Glutamatergic neuron (in vitro differentiated cells): Measurements from ENCODE around the gene ABTB2. TPM values are rescaled to one million over a fixed set of nuclear protein-coding genes. Genes with fewer than 3 reads are reported as not detected.

Experiments
- DNase-seq: peaks from one replicate; pipeline ENCODE4 v3.0.0; 2022
- H3K27ac Mint-ChIP-seq: one replicate; pipeline ENCODE4 v1.8.0; 2020; ENCODE audit warnings: mild to moderate bottlenecking, mixed read lengths, inconsistent platforms; ENCODE audit not compliant: unreplicated experiment
- H3K27me3 Mint-ChIP-seq: one replicate; pipeline ENCODE4 v1.8.0; 2020; ENCODE audit warnings: mild to moderate bottlenecking, moderate library complexity, mixed read lengths, inconsistent platforms; ENCODE audit not compliant: unreplicated experiment
- H3K36me3 Mint-ChIP-seq: one replicate; pipeline ENCODE4 v1.8.0; 2020; ENCODE audit warnings: mild to moderate bottlenecking, mixed read lengths, inconsistent platforms; ENCODE audit not compliant: unreplicated experiment
- H3K4me1 Mint-ChIP-seq: one replicate; pipeline ENCODE4 v1.8.0; 2020; ENCODE audit warnings: mild to moderate bottlenecking, low read depth, mixed read lengths, inconsistent platforms; ENCODE audit not compliant: unreplicated experiment
- H3K4me3 Mint-ChIP-seq: one replicate; pipeline ENCODE4 v1.8.0; 2020; ENCODE audit warnings: mild to moderate bottlenecking, mixed read lengths, inconsistent platforms; ENCODE audit not compliant: unreplicated experiment
- H3K9me3 Mint-ChIP-seq: one replicate; pipeline ENCODE4 v1.8.0; 2020; ENCODE audit warnings: mild to moderate bottlenecking, moderate library complexity, mixed read lengths, inconsistent platforms; ENCODE audit not compliant: unreplicated experiment
- total RNA-seq: library from RNA; stranded (reverse); fragmentation: NEBNext Ultra II Directional; extraction: Animal tissue kit (Norgen Biotek cat#: 25700); gene quantifications from one replicate; pipeline ENCODE4 v1.2.1, GENCODE V29; 2021; ENCODE audit not compliant: unreplicated experiment
- TF ChIP-seq, protein P1 (sequence below): fragments of 200-600 bp; sonication (generic); IDR thresholded peaks from one replicate; pipeline ENCODE4 v1.5.0; 2021; ENCODE audit not compliant: partially characterized antibody, unreplicated experiment

Gene ABTB2
- total RNA-seq, 1 donor from 2014 or later: 9.3 TPM

DNA sequence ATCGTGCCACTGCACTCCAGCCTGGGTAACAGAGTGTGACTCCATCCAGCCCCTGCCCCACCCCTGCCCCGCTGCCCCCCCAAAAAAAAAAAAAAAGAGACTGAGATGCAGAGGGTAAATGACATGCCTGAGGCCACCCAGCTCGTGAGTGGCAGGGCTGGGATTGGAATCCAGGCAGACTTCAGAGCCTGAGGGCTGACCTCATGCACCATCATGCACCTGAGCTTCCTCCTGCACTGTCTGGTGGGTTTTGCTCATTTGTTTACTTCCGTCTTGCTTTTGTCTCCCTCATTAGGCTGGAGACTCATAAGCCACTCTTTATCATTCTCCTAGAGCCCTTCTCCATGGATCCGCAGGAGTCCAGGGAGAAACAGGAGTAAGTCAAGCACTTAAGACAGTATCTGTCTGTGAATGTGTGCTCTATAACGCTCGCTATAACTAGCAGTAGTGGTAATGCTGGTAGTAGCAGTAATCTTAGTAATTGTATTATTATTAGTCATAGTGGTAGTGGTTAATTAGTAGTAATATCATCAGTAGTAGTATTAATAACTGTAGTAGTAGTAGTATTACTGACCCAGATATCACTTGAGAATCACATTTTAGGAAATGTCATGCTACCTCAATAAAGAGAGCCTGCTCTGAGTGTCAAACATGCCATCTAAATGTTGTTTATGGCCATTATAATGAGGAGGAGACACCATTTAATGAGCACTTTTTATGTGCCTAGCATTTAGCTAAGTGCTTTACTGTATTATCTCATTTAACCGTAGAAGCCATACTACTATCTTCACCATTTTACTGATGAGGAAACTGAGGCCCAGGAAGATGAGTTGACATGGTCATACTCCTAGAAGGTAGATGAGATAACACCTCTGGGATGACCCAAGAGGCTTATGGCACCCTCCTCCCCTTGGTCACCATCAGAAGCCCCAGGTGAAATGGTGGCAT lies 167.3 kb downstream of the ABTB2 start:
- Mint-ChIP-seq H3K4me1 (peaks cover 14% of the 10 kb centered on the region), H3K9me3 (no peaks in the 10 kb centered on the region), H3K27ac (no peak overlapping the region), H3K4me3 (no peak overlapping the region), H3K36me3 (no peaks in the 10 kb centered on the region), H3K27me3 (peaks cover 2% of the 10 kb centered on the region)
- no peak for DNase-seq
- TF ChIP-seq, protein P1, sequence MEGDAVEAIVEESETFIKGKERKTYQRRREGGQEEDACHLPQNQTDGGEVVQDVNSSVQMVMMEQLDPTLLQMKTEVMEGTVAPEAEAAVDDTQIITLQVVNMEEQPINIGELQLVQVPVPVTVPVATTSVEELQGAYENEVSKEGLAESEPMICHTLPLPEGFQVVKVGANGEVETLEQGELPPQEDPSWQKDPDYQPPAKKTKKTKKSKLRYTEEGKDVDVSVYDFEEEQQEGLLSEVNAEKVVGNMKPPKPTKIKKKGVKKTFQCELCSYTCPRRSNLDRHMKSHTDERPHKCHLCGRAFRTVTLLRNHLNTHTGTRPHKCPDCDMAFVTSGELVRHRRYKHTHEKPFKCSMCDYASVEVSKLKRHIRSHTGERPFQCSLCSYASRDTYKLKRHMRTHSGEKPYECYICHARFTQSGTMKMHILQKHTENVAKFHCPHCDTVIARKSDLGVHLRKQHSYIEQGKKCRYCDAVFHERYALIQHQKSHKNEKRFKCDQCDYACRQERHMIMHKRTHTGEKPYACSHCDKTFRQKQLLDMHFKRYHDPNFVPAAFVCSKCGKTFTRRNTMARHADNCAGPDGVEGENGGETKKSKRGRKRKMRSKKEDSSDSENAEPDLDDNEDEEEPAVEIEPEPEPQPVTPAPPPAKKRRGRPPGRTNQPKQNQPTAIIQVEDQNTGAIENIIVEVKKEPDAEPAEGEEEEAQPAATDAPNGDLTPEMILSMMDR: no peak

DNA sequence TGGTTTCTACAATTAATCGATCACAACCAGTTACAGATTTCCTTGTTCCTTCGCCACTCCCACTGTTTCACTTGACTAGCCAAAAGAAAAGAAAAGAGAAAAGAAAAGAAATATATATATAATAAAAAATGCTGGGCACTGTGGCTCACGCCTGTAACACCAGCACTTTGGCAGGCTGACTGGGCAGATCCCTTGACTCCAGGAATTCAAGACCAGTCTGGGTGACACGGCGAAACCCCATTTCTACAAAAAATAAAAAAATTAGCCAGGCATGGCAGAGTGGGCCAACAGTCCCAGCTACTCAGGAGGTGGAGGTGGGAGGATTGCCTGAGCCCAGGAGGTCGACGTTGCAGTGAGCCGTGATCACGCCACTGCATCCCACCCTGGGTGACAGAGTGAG lies 168.6 kb downstream of the ABTB2 start:
- Mint-ChIP-seq H3K27ac (no peak overlapping the region), H3K4me1 (peaks cover 21% of the 10 kb centered on the region), H3K4me3 (no peak overlapping the region), H3K27me3 (peaks cover 2% of the 10 kb centered on the region), H3K36me3 (no peaks in the 10 kb centered on the region), H3K9me3 (no peaks in the 10 kb centered on the region)
- TF ChIP-seq, protein P1: no peak
- DNase-seq: no peak

DNA sequence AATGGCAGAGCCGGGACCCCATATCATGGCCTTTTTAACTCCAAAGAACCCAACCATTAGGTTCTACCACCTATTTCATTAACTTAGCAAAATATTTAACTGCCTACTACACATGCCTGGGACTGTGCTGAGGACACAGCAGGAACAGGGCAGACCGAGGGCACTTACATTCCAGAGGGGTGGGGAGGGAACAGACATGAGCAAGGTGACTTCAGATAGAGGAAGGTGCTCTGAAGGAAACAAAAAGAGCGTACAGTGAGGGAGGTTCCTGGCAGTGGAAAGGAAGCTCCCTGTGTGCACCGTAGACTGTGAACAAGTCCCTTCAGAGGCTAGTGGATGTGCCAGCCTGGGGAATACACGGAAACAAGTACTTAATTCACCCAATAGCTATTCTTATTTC lies 169.6 kb downstream of the ABTB2 start:
- Mint-ChIP-seq H3K27ac (no peak overlapping the region), H3K36me3 (no peaks in the 10 kb centered on the region), H3K4me3 (no peak overlapping the region), H3K27me3 (no peaks in the 10 kb centered on the region), H3K4me1 (peaks cover 21% of the 10 kb centered on the region), H3K9me3 (no peaks in the 10 kb centered on the region)
- TF ChIP-seq, protein P1: no peak
- no peak for DNase-seq

DNA sequence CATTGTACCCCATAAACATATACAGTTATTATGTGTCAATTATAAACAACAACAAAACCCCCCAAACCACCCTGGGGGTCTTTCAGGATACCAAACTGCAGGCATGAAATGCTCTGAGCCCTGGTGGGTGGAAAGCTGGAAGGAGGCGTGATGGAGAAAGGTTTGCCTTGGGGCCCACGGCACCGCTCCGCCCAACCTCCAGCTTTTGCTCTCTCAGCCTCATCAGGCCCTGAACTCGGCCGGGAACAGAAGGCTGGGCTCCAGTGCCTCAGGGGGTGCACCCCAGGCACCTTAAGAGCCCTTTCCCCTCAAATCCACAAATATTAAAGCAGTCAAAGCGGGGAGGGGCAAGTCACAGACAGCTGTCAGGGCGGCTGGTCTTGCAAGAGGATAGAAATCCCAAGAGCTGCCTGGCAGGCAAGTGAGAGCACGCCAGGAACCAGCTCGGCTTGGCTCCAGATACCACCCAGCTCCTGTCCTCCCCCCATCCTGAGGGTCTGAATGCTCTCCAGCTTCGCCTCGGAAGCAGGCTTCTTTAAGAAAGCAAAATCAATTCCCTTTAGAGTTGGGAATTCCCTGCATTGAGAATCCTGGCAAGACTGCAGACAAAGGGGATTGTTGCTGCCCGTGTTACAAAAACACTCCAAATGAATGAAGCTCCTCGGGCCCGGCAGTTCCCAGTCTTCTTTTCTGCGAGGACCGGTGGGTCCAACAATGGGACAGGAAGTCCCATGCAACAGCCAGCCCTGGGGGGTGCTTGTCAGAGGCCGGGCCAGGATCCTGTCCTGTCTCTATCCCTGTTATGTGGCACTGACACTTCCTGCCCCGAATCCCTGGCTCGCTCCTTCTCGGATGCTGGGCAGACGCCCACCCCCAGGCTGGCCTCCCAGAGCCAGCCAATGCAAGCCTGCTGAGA lies 171.6 kb downstream of the ABTB2 start:
- TF ChIP-seq, protein P1: no peak
- no peaks in the 10 kb centered on the region for H3K27me3 Mint-ChIP-seq
- no peaks in the 10 kb centered on the region for H3K36me3 Mint-ChIP-seq
- no peaks in the 10 kb centered on the region for H3K9me3 Mint-ChIP-seq
- H3K27ac Mint-ChIP-seq: peak overlapping the region; percentile 86
- peaks cover 15% of the 10 kb centered on the region for H3K4me1 Mint-ChIP-seq
- DNase-seq: no peak
- H3K4me3 Mint-ChIP-seq: no peak overlapping the region
